Stimulated activated CD8-positive, alpha-beta memory T cell treated with anti-CD3 and anti-CD28 coated beads, Interleukin-7, amount 100 ng/mL, for 1 hour (primary cell): ENCODE data around the gene IPO5.

Experiments used
- DNase-seq, 2 donors: peaks; one replicate each; pipeline ENCODE4 v3.0.0-alpha.2; 2020; ENCODE audit warnings: low read depth in 2 of 2

Gene IPO5

GRCh38 chr13:97953376-97953970, at the start of gene IPO5:
TSS of gene IPO5 (plus strand) at chr13:97953675. CDS start at chr13:97976697, 23,022 bp downstream.
- no peak for DNase-seq

DNA sequence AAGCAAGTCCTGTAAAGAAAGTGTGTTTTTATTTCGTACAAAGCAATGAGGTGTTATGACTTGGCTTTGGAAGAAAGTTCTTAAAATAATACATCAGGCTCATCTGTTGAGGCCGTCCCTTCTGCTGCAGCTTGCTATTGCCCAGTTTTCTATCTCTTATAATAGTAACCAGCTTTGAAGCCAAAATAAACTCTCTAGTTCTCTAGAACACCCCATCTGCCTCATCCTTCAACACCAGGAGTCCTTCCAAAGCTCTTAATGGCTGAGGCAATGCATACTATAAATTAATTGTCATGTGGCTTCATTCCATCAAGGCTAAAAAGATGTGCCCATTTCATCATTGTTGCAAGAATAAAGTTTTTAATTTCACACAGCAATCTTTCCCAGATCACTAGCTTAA, 49.4 kb upstream of the IPO5 start:
- DNase-seq = no peak

- no peak for DNase-seq
Observed at GRCh38 chr13:97905517-97905916, 48.0 kb upstream of the IPO5 start.

DNA sequence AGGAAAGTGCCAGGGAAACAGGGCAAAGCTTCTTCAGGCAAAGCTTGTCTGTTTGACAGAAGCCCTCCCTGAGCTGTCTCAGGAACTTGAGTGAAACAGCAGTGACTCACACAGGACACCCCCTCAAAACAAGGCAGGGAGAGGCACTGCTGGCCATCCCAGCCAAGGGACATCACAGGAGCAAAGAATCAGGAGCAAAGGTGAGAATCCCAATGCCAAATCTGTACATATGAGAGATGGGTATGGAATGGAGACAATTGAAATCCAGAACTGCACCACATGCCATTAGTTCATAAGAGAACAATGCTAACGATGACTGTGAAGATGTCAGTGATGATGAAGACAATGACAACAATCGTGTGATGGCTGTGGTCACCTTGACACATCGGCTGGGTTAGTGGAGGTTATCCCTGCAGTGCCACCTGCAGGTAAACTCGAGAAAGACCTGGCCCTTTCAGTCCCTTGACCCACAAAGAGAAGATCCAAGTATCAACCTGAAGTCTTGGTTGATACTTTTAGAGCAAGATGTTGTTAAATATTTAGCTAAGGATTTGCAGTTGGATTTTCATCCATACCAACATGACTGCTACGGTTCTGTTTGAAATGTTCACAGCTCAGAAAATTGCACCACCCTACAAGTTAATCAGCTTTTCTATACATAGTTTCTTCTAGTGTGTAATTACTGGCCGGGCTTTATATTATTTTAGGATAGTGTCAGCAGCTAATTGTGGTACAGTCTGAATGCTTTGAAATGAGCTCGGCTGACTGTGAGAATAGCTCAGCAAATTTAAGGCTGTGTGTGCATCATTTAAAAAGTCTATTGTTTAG, 42.0 kb upstream of the IPO5 start:
- no peak for DNase-seq

- no peak for DNase-seq
Observed at GRCh38 chr13:97912139-97912535, 41.3 kb upstream of the IPO5 start.

- DNase-seq = no peak
Observed at GRCh38 chr13:97913206-97913605, 40.3 kb upstream of the IPO5 start.

DNA sequence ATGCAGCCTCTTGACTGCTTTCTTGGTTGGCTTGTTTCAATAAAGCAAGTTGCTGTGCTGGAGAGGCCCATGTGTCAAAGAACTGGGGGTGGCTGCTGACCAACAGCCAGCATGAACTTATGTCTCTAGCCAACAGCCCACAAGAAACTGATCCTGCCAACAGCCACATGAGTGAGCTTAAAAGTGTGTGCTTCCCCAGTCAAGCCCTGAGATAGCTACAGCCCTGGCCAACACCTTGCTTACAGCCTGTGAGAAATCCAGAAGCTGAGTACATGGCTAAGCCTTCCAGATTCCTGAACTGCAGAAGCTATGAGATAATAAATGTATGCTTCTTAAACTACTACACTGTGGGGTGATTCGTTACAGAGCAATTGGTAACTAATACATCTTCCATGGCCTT, 38.9 kb upstream of the IPO5 start:
- no peak for DNase-seq

GRCh38 chr13:97921176-97921816, 32.2 kb upstream of the IPO5 start:
- DNase-seq = no peak

DNA sequence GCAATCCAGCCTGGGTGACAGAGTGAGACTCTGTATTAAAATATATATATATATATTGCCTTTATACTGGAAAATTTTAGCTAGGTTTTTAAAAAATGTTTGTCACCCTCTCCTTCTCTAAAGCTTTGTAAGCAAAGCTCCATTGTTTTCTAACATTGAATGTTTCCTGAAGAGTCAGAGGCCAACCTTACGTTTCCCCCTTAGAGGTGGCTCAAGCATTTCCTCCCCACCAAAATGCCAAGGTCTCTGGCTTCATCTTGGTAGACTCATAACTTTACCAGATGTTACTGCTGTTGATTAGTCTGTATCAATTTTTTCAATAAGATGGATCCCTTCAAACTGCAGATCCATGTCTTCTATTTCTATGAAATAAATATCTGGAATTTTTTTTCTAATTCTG, 25.2 kb upstream of the IPO5 start:
- DNase-seq = no peak

DNA sequence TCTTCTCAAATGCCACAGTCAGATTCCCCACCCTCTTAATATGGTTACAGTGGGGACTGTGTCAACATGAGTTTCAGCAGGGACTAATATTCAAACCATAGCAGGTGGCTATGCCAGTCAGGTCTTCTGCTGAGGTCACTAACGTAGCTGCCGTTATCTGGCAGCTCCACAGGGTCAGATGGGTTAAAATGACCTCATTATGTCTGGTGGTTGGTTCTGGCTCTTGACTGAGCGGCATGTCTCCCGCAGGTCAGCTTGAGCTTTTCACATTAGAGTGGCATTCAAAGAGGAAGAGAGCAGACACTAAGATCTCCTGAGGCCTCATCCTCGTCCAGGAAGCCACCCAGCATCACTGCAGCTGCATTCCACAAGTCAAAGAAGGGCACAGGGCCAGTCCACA, 21.4 kb upstream of the IPO5 start:
- no peak for DNase-seq

DNA sequence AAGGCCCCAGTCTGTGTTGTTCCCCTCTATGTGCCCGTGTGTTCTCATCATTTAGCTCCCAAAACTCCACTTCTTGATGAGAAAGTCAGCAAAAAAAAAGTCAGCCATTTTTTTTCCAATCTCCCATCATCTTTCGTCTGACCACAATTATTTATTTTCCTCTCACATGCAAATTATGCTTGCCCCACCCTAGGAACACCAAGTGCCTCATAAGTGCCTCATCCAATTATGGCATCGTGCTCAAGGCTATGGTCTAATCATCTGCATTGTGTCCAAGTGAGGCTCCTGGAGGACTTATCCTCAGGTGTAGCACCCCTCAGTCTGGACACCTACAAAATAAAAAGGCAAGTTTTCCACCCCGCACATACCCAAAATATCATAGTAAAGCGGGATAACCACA, 20.8 kb upstream of the IPO5 start:
- DNase-seq = no peak

GRCh38 chr13:97933776-97934175, 19.7 kb upstream of the IPO5 start:
- no peak for DNase-seq

DNA sequence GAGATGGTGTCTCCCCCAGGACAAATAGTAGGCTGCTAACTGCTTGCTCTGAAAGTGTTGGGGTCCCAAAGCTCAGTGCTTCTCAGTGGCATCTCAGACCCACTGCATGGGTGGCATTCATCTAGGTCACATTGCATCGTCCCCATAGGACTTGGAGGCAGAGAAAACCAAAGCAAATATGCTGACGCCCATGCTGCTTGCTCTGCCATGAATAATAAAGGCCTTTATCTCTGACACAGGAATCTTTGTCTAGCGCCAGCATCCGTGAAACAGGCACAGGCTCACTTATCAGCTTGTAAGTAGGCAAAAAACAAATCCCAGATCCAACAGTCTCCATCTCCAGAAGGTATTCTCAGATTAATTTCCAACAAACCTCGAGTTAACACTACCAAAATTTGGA, 18.9 kb upstream of the IPO5 start:
- no peak for DNase-seq

DNA sequence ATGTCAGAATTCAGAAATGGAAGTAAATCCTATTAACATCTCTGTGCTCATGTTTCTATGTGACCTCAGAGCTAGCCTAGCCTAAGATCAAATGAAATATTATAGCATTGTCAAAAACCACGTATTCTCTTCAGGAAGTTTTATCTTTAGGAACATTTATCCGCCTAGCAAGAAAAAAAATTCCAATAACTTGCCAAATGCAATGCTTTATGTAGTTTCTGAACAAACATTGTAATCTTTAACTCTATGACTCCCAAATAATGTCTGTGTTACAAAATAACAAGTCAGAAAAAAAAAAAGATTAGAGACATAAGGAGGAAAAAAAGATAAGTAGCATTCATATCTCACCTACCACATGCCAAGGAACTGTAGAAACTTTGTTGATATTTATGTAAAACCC, 18.4 kb upstream of the IPO5 start:
- DNase-seq = no peak

- no peak for DNase-seq
Observed at GRCh38 chr13:97936036-97936435, 17.4 kb upstream of the IPO5 start.

GRCh38 chr13:97938706-97939475, 14.6 kb upstream of the IPO5 start:
- no peak for DNase-seq

DNA sequence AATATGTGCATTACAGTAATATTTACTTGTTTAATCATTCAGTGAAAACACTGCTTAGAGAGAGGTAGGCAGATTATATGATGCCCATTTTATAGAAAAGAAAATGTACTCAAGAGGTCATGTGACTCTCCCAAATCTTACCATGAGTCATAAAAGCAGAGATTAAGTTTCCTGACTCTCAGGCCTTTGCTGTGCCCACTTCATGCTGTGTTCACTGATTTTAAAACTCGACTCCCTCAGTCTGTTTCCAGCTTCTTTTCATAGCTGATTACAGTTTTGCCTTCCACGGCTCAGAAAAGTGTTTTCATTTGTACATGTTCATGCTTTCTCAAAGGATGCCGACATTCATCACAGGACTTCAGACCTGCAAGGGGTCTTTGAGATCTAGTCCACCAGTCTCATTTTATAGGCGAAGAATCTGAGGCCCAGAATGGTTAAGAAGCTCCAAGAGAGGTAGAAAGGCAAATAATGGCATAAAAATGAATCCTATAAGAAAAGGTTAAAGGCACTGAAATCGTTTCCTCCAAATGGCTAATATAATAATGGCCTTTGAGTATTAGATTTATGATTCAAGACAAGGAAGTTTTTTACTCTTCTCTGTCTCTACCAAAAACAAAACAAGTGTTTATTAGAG, 9.0 kb upstream of the IPO5 start:
- no peak for DNase-seq

DNA sequence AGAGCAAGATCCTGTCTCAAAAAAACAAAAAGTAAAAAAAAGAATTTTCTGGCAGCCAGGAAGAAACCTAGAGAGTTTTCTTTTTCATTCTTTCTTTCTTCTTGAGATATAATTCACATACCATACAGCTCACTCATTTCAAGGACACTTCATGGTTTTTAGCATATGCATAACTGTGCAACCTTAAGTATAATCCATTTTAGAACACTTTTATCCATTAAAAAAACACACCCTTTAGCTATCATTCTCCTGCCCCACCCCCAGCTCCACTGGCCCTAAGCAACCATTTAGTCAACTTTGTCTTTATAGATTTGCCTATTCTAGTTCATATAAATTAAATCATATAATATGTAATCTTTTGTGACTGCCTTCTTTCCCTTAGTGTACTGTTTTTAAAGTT, 8.1 kb upstream of the IPO5 start:
- no peak for DNase-seq

GRCh38 chr13:97945792-97946419, 7.6 kb upstream of the IPO5 start:
- DNase-seq = no peak

DNA sequence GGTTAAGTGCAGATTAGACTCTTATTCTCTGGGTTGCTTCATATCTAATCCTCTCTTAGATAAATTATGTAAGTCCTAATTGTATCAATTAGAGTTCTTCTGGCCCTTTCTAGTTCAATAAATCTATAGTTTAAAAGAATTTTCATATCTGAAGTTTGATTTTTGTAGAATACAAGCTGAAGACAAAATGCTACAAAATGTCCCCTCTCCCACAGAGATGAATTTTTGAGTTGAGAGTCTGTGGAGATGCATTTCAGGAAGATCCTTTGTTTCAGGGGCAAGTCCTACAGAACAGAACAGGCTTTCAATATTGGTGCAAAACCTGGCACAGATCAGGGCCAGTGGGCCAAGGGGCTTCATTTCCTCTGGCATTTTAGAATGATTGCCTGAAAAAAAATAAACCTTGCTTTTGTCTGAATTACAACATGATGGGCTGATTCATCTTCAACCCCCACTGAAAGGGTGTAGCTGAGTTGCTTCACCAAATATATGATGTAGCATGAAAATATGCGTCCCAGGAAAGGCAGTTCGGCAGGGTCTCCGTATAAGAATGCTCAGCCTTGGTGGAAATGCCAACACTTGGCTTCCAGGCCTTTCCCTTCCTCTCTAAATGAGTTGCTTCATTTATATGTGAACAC, 6.4 kb upstream of the IPO5 start:
- no peak for DNase-seq

GRCh38 chr13:97948041-97948440, 5.4 kb upstream of the IPO5 start:
- DNase-seq = no peak
